Suprapubic skin (tissue), 3 donors: ENCODE measurements around the gene GRB10.

Experiments used
- CTCF ChIP-seq, 2 donors: fragments of 200-600 bp in 1 of 2; fragments of 450-650 bp in 1 of 2; sonication (generic) in 1 of 2; IDR thresholded peaks; one replicate each; pipeline ENCODE4 v1.5.1; 2016 to 2019; ENCODE audit warnings: antibody characterized with exemption in 2 of 2, mild to moderate bottlenecking in 1 of 2, moderate library complexity in 1 of 2
- EP300 ChIP-seq: sonication (generic); formaldehyde crosslinking; IDR thresholded peaks from one replicate; pipeline ENCODE4 v1.6.1; 2017; ENCODE audit warnings: antibody characterized with exemption
- POLR2A ChIP-seq, 2 donors: fragments of 450-650 bp; IDR thresholded peaks; one replicate each; pipeline ENCODE4 v1.6.1; 2017; ENCODE audit warnings: antibody characterized with exemption in 2 of 2, mild to moderate bottlenecking in 2 of 2, moderate library complexity in 2 of 2

- TF ChIP-seq CTCF (IDR thresholded peaks at IDR 0.05) = no peak
- TF ChIP-seq EP300 = no peak
- no peak for TF ChIP-seq POLR2A (IDR thresholded peaks at IDR 0.05)
These were observed 95.0 kb downstream of the GRB10 start for GRCh38 chr7:50687575-50688225.
